MM.1S (cell line): Measurements from ENCODE around the gene SENP1.

Source experiments
- DNase-seq: peaks from one replicate; pipeline ENCODE4 v3.0.0-alpha.2; 2015
- H2AFZ ChIP-seq: fragments of 300-600 bp; sonication (generic); 2 replicates; pipeline ENCODE4 v1.6.0; 2016; ENCODE audit warnings: antibody characterized with exemption, low read length
- H3F3A ChIP-seq: fragments of 300-600 bp; sonication (generic); 2 replicates; pipeline ENCODE4 v1.6.1; 2016; ENCODE audit warnings: mild to moderate bottlenecking, antibody characterized with exemption, low read length, moderate library complexity, mixed read lengths; ENCODE audit not compliant: insufficient read depth
- H3K27ac ChIP-seq: fragments of 300-600 bp; sonication (generic); 2 replicates; pipeline ENCODE4 v1.5.1; 2016; ENCODE audit warnings: mild to moderate bottlenecking, low read length
- H3K27me3 ChIP-seq: fragments of 300-600 bp; sonication (generic); replicated peaks from 2 replicates; pipeline ENCODE4 v1.6.0; 2016; ENCODE audit warnings: low read length; ENCODE audit not compliant: insufficient read depth
- H3K36me3 ChIP-seq: fragments of 300-600 bp; sonication (generic); replicated peaks from 2 replicates; pipeline ENCODE4 v1.6.1; 2016; ENCODE audit warnings: mild to moderate bottlenecking, low read length, mixed read lengths; ENCODE audit not compliant: insufficient read depth
- H3K4me1 ChIP-seq: fragments of 300-600 bp; sonication (generic); 2 replicates; pipeline ENCODE4 v1.6.1; 2016; ENCODE audit warnings: low read length, mixed read lengths
- H3K4me2 ChIP-seq: fragments of 300-600 bp; sonication (generic); 2 replicates; pipeline ENCODE4 v1.6.0; 2016; ENCODE audit warnings: low read depth, low read length
- H3K4me3 ChIP-seq: fragments of 300-600 bp; sonication (generic); 2 replicates; pipeline ENCODE4 v1.5.1; 2016; ENCODE audit warnings: low read length, mixed read lengths
- H3K79me2 ChIP-seq: fragments of 300-600 bp; sonication (generic); 2 replicates; pipeline ENCODE4 v1.6.1; 2016; ENCODE audit warnings: mixed run types, low read length, mixed read lengths
- H3K9ac ChIP-seq: fragments of 300-600 bp; sonication (generic); 2 replicates; pipeline ENCODE4 v1.6.1; 2016; ENCODE audit warnings: low read length, mixed read lengths
- H3K9me2 ChIP-seq: fragments of 300-600 bp; sonication (generic); replicated peaks from 2 replicates; pipeline ENCODE4 v1.6.1; 2016; ENCODE audit warnings: mild to moderate bottlenecking, low read length, mixed read lengths; ENCODE audit not compliant: insufficient read depth
- H3K9me3 ChIP-seq: fragments of 300-600 bp; sonication (generic); replicated peaks from 2 replicates; pipeline ENCODE4 v1.6.1; 2016; ENCODE audit warnings: mild to moderate bottlenecking, low read length, mixed read lengths; ENCODE audit not compliant: insufficient read depth
- H4K20me1 ChIP-seq: fragments of 300-600 bp; sonication (generic); 2 replicates; pipeline ENCODE4 v1.6.1; 2016; ENCODE audit warnings: mild to moderate bottlenecking, low read length, moderate library complexity, mixed read lengths; ENCODE audit not compliant: insufficient read depth
- EZH2 ChIP-seq: fragments of 300-600 bp; sonication (generic); optimal IDR thresholded peaks from 2 replicates; pipeline ENCODE3; 2017; ENCODE audit warnings: low read depth, mild to moderate bottlenecking, antibody characterized with exemption, low read length, mixed read lengths
- EZH2phosphoT487 ChIP-seq: fragments of 300-600 bp; sonication (generic); IDR thresholded peaks from 2 replicates; pipeline ENCODE4 v1.6.1; 2018; ENCODE audit warnings: antibody characterized with exemption, low read length
- TF ChIP-seq, protein P1 (sequence below): fragments of 300-600 bp; sonication (generic); IDR thresholded peaks from 2 replicates; pipeline ENCODE4 v1.5.1; 2016; ENCODE audit warnings: antibody characterized with exemption, low read length, mixed read lengths

Gene SENP1

DNA sequence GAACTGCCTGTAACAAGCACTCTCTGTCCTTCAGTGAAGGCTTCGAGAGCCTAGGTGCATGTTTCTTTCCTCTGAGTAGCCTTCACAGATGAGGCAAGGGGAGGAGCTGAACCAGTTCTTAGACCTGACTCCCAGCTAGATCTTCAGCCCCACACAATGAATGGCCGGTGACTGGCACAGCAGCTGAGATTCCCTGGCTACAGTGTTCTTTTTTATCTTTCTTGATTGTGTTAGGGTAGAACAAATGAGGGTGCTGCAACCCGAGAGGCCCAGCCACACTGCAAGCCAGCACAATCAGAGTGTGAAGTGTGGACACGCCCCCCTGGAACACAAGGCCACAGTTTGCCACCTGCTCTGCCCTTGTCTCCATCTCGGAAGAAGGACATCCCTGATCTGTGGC is 82.5 kb downstream of the SENP1 start:
- no peak for TF ChIP-seq EZH2phosphoT487
- H2AFZ ChIP-seq, result no peak overlapping the region
- H3K27ac ChIP-seq, result no peak overlapping the region
- H3K36me3 ChIP-seq, result no peaks in the 10 kb centered on the region
- H3K27me3 ChIP-seq, result no peaks in the 10 kb centered on the region
- no peak overlapping the region for H3K4me2 ChIP-seq
- no peaks in the 10 kb centered on the region for H4K20me1 ChIP-seq
- no peaks in the 10 kb centered on the region for H3K79me2 ChIP-seq
- H3K9ac ChIP-seq, result no peak overlapping the region
- no peaks in the 10 kb centered on the region for H3K9me3 ChIP-seq
- no peaks in the 10 kb centered on the region for H3F3A ChIP-seq
- H3K4me1 ChIP-seq, result 0 out of 2 replicates have a peak, but pooled peaks cover 4% of the 10 kb centered on the region
- no peaks in the 10 kb centered on the region for H3K9me2 ChIP-seq
- no peak for DNase-seq
- H3K4me3 ChIP-seq, result no peak overlapping the region

DNA sequence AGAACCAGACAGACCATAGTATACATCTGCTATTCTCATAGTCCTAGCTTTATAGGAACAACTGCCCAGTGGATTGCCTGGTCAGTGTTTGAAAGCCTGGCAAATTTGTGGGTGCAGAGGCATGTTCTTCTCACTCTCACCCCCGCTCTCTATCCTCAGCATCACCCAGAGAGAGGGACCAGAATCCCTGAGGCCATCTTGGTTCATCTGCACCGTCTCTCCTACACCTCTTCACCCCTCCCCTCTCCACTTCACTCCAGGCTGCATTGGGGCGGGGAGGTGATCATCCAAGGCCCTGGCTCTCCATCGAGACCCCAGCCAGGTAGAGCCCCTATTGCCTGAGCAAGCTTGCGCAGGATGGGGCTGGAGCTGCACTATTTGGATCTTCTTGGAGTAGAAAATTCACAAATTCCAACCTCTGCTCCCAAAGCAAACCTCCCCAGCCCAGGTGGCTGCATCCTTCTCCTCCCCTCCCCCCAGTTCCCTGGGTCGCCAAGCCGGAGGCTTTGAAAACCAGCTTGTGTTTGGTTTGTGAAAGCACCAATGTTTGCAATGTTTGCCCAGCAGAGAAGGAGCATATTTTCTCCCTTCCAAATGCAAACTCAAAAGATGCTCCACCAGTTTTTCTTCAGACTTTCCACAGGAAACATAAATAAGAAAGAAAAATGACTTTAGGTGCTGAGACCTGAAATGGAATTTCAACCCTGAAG is 83.0 kb downstream of the SENP1 start:
- 0 out of 2 replicates have a peak, but pooled peaks cover 4% of the 10 kb centered on the region for H3K4me1 ChIP-seq
- H3K9me2 ChIP-seq, result no peaks in the 10 kb centered on the region
- no peak overlapping the region for H3K4me2 ChIP-seq
- no peak overlapping the region for H2AFZ ChIP-seq
- no peaks in the 10 kb centered on the region for H3K36me3 ChIP-seq
- TF ChIP-seq EZH2phosphoT487, result no peak
- H3K27me3 ChIP-seq, result no peaks in the 10 kb centered on the region
- DNase-seq, result no peak
- H3K9me3 ChIP-seq, result no peaks in the 10 kb centered on the region
- no peaks in the 10 kb centered on the region for H3F3A ChIP-seq
- H3K79me2 ChIP-seq, result no peaks in the 10 kb centered on the region
- no peak overlapping the region for H3K9ac ChIP-seq
- H3K27ac ChIP-seq, result no peak overlapping the region
- no peak overlapping the region for H3K4me3 ChIP-seq
- no peaks in the 10 kb centered on the region for H4K20me1 ChIP-seq

DNA sequence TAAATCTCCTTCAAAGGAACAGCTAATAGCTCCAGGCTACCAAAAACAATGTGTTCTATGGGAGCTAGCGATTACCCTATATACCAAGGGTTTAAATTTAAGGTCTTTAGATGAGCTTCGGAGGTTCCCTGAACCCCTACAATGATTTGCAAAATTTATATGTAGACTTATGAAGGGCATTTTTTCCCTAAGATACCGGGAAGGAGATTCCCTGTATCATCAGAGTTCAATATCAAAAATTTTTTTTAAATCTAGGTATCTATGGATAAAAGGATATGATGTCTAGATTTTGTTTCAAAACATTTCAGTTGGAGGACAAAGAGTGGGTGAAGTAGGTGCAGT is 83.7 kb downstream of the SENP1 start:
- no peak overlapping the region for H2AFZ ChIP-seq
- no peak overlapping the region for H3K9ac ChIP-seq
- TF ChIP-seq, protein P1, sequence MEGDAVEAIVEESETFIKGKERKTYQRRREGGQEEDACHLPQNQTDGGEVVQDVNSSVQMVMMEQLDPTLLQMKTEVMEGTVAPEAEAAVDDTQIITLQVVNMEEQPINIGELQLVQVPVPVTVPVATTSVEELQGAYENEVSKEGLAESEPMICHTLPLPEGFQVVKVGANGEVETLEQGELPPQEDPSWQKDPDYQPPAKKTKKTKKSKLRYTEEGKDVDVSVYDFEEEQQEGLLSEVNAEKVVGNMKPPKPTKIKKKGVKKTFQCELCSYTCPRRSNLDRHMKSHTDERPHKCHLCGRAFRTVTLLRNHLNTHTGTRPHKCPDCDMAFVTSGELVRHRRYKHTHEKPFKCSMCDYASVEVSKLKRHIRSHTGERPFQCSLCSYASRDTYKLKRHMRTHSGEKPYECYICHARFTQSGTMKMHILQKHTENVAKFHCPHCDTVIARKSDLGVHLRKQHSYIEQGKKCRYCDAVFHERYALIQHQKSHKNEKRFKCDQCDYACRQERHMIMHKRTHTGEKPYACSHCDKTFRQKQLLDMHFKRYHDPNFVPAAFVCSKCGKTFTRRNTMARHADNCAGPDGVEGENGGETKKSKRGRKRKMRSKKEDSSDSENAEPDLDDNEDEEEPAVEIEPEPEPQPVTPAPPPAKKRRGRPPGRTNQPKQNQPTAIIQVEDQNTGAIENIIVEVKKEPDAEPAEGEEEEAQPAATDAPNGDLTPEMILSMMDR, result no peak
- TF ChIP-seq EZH2phosphoT487 (no peak), EZH2 (no peak)
- no peak for DNase-seq
- H3K9me3 ChIP-seq, result no peaks in the 10 kb centered on the region
- no peaks in the 10 kb centered on the region for H3K36me3 ChIP-seq
- no peak overlapping the region for H3K4me2 ChIP-seq
- H3K4me1 ChIP-seq, result 0 out of 2 replicates have a peak, but pooled peaks cover 4% of the 10 kb centered on the region
- H3K79me2 ChIP-seq, result no peaks in the 10 kb centered on the region
- no peaks in the 10 kb centered on the region for H3K27me3 ChIP-seq
- H4K20me1 ChIP-seq, result no peaks in the 10 kb centered on the region
- H3F3A ChIP-seq, result no peaks in the 10 kb centered on the region
- no peak overlapping the region for H3K27ac ChIP-seq
- H3K4me3 ChIP-seq, result no peak overlapping the region
- no peaks in the 10 kb centered on the region for H3K9me2 ChIP-seq

DNA sequence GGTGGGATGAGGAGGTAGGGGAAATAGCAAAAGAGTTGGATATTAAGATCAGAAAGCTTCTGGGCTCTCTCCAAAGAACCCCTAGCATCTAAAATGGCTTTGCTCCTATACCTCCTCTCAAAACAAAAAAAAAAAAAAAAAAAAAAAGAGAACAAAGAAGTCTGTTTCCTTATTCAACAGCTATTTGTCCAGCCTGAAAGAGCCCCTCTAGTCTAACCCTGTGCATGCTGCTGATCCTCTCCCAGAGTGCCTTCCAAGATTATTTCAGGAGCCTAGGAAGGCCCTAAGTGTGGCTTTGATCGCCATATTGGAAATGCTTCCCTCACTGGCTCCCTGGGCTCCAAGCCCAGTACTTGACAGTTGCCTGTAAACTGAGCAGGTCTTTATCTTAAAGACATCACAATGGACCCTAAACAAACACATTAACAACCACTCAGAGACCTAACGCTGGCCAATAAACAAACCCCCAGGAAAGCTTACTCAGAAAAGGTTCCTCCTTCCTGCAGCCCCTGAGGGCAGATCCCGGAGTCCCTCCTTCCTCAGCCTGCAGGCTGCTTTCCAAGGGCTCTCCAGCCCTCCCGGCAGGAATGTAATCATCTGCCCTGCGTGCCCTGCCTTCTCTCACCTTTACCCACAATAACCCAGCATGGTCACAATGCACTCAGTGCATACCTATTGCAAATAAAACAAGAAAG is 84.2 kb downstream of the SENP1 start:
- H3K9me2 ChIP-seq, result no peaks in the 10 kb centered on the region
- H3K4me2 ChIP-seq, result no peak overlapping the region
- no peaks in the 10 kb centered on the region for H4K20me1 ChIP-seq
- DNase-seq, result no peak
- no peaks in the 10 kb centered on the region for H3K79me2 ChIP-seq
- H3K9ac ChIP-seq, result no peak overlapping the region
- H3K27me3 ChIP-seq, result no peaks in the 10 kb centered on the region
- no peak overlapping the region for H3K27ac ChIP-seq
- TF ChIP-seq EZH2 (no peak), EZH2phosphoT487 (no peak)
- TF ChIP-seq, protein P1, result no peak
- H2AFZ ChIP-seq, result no peak overlapping the region
- H3K36me3 ChIP-seq, result no peaks in the 10 kb centered on the region
- H3F3A ChIP-seq, result no peaks in the 10 kb centered on the region
- no peaks in the 10 kb centered on the region for H3K9me3 ChIP-seq
- no peak overlapping the region for H3K4me3 ChIP-seq
- H3K4me1 ChIP-seq, result 0 out of 2 replicates have a peak, but pooled peaks cover 4% of the 10 kb centered on the region
